AG04449 (cell line): ENCODE measurements around the gene NGEF.

Experiments
- CTCF ChIA-PET: fragments of 350-600 bp; formaldehyde crosslinking; extraction: SDS; loops from one replicate; lab custom pipeline; 2021; ENCODE audit warnings: antibody characterized with exemption; lab: Yijun Ruan, JAX
- POLR2A ChIA-PET: fragments of 400-600, 350-600 bp; formaldehyde crosslinking; extraction: SDS; loops from one replicate; lab custom pipeline; 2020; ENCODE audit warnings: antibody characterized with exemption, inconsistent platforms; lab: Yijun Ruan, JAX
- DNase-seq: peaks from one replicate; pipeline ENCODE4 v3.0.0-alpha.2; 2010; ENCODE audit warnings: low read depth, low spot score
- H3K4me3 ChIP-seq: 2 replicates; pipeline ENCODE4 v1.5.1; 2011; ENCODE audit warnings: low read depth, mild to moderate bottlenecking, control low read depth, low read length
- TF ChIP-seq, protein P1 (sequence below): IDR thresholded peaks from one replicate; pipeline ENCODE4 v1.5.1; 2011; ENCODE audit warnings: mild to moderate bottlenecking, moderate library complexity, low read length, control low read depth, inconsistent platforms; ENCODE audit not compliant: insufficient read depth; ENCODE audit errors: missing control alignments

NGEF gene

DNA sequence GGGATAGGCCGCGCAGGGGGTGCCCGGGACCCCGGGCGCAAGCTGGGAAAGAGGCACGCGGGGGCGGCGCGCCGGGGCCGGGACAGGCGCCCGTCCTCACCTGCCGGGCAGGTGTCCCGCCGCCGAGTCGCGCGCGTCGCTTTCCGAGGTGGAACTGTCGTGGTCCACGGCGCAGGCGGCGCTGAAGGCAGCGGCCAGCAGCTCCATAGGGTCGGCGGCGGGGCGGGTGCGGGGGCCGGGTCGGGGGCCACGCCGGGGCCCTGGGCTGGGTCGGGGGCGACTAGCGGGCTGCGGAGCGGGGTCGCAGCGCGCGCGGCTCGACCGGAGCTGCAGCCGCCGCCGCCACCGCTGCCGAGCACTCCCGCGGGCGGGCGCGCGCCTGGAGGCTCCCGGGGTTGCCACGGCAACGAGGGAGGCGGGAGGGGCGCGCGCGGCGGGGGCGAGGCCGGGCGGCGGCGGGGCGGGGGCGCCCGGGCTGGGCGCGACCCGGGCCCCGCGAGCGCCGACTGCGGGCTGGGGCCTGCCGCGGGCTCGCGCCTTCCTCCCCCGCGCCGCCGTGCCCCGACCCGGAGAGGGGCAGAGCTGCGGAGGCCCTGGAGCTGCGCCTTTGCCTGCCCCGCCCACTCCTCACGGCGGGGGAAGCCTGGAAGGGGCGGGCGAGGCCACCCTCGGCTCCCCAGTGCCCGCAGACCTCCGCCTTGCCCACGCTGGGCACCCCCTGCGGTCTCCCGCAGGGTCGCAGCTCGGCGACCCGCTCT is 85.1 kb downstream of the NGEF start:
- POLR2A ChIA-PET: no interaction called here
- H3K4me3 ChIP-seq: no peak overlapping the region
- DNase-seq: no peak
- TF ChIP-seq, protein P1, sequence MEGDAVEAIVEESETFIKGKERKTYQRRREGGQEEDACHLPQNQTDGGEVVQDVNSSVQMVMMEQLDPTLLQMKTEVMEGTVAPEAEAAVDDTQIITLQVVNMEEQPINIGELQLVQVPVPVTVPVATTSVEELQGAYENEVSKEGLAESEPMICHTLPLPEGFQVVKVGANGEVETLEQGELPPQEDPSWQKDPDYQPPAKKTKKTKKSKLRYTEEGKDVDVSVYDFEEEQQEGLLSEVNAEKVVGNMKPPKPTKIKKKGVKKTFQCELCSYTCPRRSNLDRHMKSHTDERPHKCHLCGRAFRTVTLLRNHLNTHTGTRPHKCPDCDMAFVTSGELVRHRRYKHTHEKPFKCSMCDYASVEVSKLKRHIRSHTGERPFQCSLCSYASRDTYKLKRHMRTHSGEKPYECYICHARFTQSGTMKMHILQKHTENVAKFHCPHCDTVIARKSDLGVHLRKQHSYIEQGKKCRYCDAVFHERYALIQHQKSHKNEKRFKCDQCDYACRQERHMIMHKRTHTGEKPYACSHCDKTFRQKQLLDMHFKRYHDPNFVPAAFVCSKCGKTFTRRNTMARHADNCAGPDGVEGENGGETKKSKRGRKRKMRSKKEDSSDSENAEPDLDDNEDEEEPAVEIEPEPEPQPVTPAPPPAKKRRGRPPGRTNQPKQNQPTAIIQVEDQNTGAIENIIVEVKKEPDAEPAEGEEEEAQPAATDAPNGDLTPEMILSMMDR: no peak
- CTCF ChIA-PET: no interaction called here

DNA sequence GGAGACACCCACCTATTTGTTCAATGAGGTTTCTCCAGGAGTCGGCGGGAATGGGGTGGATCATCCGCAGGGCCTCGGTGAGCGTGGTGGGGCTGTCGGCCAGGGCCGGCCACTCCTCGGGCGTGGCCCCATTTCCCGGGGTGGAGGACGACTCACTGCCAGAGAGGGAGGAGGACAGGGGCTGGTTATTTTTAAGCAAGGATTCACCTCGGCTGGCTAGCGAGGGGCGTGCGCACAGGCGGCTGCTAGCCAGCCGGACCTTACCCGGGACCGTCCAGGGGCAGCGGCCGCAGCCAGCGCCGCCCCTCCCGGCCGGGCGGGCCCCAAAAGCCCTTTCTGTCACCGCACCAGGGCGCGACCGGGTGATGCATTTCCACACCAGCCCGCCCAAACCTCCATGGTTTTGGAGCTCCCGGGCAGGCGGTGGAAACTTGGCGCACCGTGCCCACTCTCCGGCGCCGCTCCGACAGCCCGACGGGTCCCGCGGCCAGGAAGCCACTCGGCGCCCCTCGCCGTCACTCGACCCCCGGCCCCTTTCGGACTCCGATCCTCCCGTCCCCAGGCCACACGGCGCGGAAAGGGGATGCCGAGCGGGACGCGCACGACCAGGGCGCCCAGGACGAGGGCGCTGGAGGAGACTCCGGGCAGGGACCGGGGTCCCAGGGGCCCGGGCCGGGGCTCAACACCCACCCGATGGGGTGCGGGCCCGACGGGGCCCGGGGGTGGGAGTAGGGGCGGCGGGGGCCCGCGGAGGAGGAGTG is 85.8 kb downstream of the NGEF start:
- CTCF ChIA-PET: no interaction called here
- TF ChIP-seq, protein P1: no peak
- no peak overlapping the region for H3K4me3 ChIP-seq
- no peak for DNase-seq
- POLR2A ChIA-PET: no interaction called here

DNA sequence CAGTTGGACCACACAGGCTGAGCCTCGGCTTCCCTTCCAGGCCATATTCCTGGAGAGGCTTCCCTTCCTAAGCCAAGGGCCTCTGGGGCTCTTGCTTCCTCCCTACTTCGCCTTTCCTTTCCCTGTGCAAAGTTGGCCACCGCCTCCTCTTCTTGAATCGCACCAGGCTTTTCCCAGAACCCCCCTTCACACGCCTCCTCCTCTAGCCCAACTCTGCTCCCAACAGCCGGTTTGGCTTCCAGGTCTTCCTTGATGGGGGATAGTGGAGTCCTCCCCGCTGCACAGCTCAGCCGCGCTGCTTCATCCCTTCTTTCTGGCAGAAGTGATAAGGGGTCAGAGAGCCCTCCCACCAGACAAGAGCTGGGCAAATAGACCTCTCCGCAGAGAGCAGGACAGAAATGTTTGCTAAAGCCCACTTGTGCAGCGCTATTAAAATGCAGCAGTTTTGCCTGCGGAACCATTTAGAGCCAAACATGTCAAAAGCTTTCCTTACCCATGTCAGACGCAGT is 86.6 kb downstream of the NGEF start:
- ChIA-PET CTCF (no interaction called here), POLR2A (no interaction called here)
- TF ChIP-seq, protein P1: no peak
- no peak for DNase-seq
- H3K4me3 ChIP-seq: no peak overlapping the region

DNA sequence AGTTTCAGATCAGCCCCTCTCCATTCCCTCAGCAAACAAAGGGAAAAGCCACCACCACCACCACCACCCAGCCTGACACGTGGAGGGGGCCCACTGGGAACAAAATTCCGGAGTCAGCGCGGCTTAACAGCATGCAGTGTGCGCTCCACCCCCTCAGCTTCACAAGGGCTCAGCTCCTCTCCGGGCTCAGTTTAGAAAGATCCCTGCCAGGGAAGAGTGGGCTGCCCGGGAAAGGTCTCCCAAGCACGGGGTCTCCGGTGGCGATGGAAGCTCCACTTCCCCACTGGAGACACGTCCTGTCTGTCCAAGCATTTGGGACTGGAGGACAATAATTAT is 87.3 kb downstream of the NGEF start:
- CTCF ChIA-PET: no interaction called here
- POLR2A ChIA-PET: no interaction called here

DNA sequence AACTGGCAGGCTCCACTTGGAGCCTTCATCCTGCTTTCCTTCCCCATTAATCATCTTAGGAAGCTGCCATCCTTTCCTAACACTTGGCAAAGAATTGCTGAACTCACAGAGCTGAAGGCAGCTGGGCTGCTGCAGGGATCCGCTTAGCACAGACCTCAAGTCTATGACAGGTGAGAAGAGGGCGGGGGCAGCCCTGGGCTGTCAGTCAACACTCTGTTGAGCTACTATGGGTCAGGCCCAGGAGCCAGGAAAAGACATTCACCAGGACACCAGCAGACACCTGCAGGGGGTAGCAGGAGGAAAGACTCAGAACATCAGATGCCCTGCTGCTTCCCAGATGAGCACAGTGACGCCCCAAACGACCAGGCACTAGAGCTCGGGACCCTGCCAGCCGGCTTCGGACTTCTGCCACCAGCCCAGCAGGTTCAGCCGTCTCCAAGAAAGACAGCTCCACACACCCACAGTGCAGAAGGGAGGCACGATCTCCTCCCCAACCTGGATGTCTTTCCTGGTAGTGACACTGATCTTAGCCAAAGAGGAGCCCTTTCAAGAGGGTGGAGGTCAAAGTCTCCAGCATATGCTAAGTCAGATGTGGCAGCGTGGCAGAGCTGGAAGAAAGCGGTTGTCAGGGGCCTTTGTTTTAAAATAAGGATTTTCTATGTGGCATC is 87.8 kb downstream of the NGEF start:
- CTCF ChIA-PET: no interaction called here
- no peak for DNase-seq
- no peak overlapping the region for H3K4me3 ChIP-seq
- TF ChIP-seq, protein P1: no peak
- POLR2A ChIA-PET: no interaction called here

More for the DNA sequence above, 87.3 kb downstream of the NGEF start:
- DNase-seq: no peak
- TF ChIP-seq, protein P1: no peak
- H3K4me3 ChIP-seq: no peak overlapping the region

DNA sequence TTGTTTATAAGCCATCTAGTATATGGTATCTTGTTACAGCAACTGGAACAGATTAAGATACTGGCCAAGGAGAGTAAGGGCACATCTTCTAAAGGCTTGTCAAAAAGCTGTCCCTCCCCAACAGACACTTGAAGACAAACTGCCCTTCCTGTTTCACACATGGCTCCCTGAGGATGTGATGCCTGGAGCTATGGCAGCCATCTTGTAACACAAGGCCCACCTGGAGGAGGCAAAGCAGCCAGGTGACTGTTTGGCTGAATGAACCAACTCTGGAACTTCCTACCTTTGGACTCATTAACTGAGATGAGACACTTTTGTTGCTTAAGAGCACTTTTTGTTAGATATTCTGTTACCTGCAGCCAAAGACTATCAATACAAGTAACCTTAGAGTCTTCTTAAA is 88.6 kb downstream of the NGEF start:
- ChIA-PET POLR2A (no interaction called here), CTCF (no interaction called here)
- H3K4me3 ChIP-seq: no peak overlapping the region
- no peak for DNase-seq
- TF ChIP-seq, protein P1: no peak
